Epithelial cell of proximal tubule (primary cell): ENCODE measurements around the gene CYP4F2. TPM values are rescaled to one million over a fixed set of nuclear protein-coding genes. Genes with fewer than 3 reads are reported as not detected.

Experiments used
- DNase-seq: peaks from one replicate; pipeline ENCODE4 v3.0.0-alpha.2; 2011; ENCODE audit warnings: low read depth
- H3K4me3 ChIP-seq: 2 replicates; pipeline ENCODE4 v1.5.1; 2011; ENCODE audit warnings: low read depth, mild to moderate bottlenecking, low read length
- CTCF ChIP-seq: conservative IDR thresholded peaks from 2 replicates; pipeline ENCODE4 v1.5.1; 2012; ENCODE audit warnings: low read depth, mild to moderate bottlenecking, low read length
- total RNA-seq: library from RNA; depleted of rRNA; stranded (reverse); fragments of >200 nt; gene quantifications from 2 replicates; pipeline ENCODE4 v1.2.3, GENCODE V29; 2015

CYP4F2 gene
- total RNA-seq, result not detected in 2 replicates

DNA sequence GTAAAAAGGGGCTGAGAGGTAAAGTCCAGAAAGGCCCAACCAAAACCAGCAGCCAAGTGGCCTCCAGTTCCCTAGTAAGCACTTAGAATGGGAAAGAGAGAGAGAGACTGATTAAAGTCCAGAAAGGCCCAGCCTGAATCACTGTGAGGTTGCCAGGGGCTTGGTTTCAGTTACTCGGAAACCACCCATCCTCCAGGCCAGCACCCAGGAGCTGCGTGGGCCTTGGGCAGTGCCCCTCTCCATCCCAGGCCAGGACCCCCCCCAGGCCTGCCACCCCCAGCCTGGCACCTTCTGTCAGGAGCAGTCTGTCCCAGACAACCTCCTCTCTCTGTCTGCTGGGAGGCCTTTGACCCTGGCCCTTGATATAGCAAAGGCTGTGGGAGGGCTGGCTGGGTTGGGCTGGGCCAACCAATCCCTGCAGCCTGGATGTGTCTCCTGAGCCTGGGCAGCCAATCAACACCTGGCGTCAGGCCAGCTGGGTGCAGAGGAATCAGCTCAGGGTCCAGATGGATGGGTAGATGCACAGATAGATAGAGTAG, at the start of gene CYP4F2:
Gene CYP4F2 (minus strand): TSS at position 337 of the 539 bp plus-strand sequence. CDS start 463 bp downstream, outside the sequence.
- DNase-seq, result no peak
- no peak for TF ChIP-seq CTCF
- no peak within 1 kb of the TSS for H3K4me3 ChIP-seq

DNA sequence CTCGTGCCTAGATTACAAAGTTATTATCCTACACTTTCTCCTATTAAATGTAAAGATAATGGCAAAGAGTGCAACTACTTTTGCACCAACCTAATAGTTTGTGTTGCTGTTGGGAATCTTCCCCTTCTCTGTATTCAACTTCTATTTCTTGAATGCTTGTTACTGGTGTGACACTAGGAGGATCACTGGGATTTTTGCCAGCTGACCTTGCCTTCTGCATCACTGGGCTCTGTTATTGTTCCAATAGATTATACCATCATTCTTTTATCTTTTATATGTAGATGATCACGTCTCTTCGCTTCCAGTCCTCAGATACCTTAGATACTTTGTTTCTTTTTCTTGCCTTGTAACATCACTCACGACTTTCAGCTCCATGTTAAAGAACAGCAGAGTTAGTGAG, 47.4 kb upstream of the CYP4F2 start:
- TF ChIP-seq CTCF, result no peak

DNA sequence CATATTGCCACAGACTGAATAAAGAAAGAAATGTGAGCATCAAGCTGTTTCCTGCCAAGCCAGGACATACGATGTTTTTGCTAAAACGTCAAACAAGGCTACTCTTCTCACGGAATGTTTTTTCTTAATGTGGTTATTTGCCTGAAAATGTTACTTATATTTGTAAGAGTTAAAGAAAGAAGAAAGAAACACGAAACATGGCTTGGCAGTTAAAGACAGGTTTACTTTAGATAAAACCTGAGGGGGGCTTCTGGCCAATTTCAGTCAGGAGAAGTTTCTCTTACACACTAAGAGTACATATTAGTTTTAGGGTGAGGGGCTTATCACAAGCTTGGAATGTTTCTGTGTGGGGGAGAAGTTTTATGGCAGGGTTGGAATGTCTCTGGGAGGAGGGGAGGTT, 46.5 kb upstream of the CYP4F2 start:
- no peak for DNase-seq
- no peak for TF ChIP-seq CTCF
- H3K4me3 ChIP-seq, result no peak overlapping the region

More for the DNA sequence above, 47.4 kb upstream of the CYP4F2 start:
- no peak overlapping the region for H3K4me3 ChIP-seq
- no peak for DNase-seq

- no peak for DNase-seq
- H3K4me3 ChIP-seq, result no peak overlapping the region
- TF ChIP-seq CTCF, result no peak
Observed at GRCh38 chr19:15937771-15938170, 39.9 kb upstream of the CYP4F2 start.

- no peak for DNase-seq
- TF ChIP-seq CTCF, result no peak
- no peak overlapping the region for H3K4me3 ChIP-seq
Observed at GRCh38 chr19:15936950-15937349, 39.1 kb upstream of the CYP4F2 start.

- no peak overlapping the region for H3K4me3 ChIP-seq
- no peak for TF ChIP-seq CTCF
- no peak for DNase-seq
Observed at GRCh38 chr19:15936173-15936572, 38.3 kb upstream of the CYP4F2 start.

DNA sequence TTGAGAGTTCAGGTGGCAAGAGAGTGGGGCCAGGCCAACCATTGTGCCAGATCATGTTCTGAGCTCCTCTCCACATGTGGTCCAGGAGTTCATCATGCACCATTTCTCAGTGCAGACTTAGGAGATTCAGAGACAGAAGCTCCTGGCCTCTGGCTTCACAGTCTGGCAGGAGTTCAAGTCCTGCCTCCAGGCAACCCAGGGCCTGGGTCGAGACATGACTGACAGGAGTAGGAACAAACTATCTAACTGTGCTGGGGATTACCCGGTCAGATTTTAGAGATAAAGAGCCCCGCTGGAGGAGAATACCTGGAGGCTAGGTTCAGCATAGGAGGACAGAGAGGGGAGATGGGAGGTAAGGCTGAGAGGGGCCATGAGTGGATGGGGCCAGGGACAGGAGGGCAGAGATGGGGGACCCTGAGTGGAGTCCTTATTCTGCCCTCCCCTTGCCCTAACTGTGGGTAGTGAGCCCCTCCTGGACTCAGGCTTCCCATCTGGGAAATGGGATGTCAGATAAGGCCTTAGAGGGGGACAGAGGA, 37.4 kb upstream of the CYP4F2 start:
- H3K4me3 ChIP-seq, result no peak overlapping the region
- peak; percentile 1 for DNase-seq
- no peak for TF ChIP-seq CTCF
